Measurements from ENCODE around the gene CAMTA1.

Gene CAMTA1

GRCh38 chr1:7356079-7356478 is 570.8 kb downstream of the CAMTA1 start:
- Histone ChIP-seq H3K27ac (ENCODE audit: low read length) (no peak overlapping the region), H3K4me1 (ENCODE audit: control insufficient read depth in 1 of 2, insufficient read depth in 2 of 2, low read length in 2 of 2) (no peaks in the 10 kb centered on the region), H3K36me3 (ENCODE audit: control insufficient read depth in 1 of 2, insufficient read depth in 2 of 2, low read length in 2 of 2) (no peaks in the 10 kb centered on the region), H3K27me3 (ENCODE audit: low read depth, low read length) (no peaks in the 10 kb centered on the region), H3K4me3 (ENCODE audit: low read depth in 1 of 2, low read length in 2 of 2) (no peak overlapping the region), H3K9me3 (ENCODE audit: control insufficient read depth in 1 of 2, low read length in 2 of 2) (no peaks in the 10 kb centered on the region)

- Histone ChIP-seq H3K9me3 (ENCODE audit: control insufficient read depth in 1 of 2, low read length in 2 of 2) (no peaks in the 10 kb centered on the region), H3K36me3 (ENCODE audit: control insufficient read depth in 1 of 2, insufficient read depth in 2 of 2, low read length in 2 of 2) (no peaks in the 10 kb centered on the region), H3K27me3 (ENCODE audit: low read depth, low read length) (no peaks in the 10 kb centered on the region), H3K27ac (ENCODE audit: low read length) (no peak overlapping the region), H3K4me3 (ENCODE audit: low read depth in 1 of 2, low read length in 2 of 2) (no peak overlapping the region), H3K4me1 (ENCODE audit: control insufficient read depth in 1 of 2, insufficient read depth in 2 of 2, low read length in 2 of 2) (no peaks in the 10 kb centered on the region)
These were observed 573.2 kb downstream of the CAMTA1 start for GRCh38 chr1:7358425-7358824.

GRCh38 chr1:7360526-7360925 is 575.3 kb downstream of the CAMTA1 start:
- Histone ChIP-seq H3K4me1 (ENCODE audit: control insufficient read depth in 1 of 2, insufficient read depth in 2 of 2, low read length in 2 of 2) (no peaks in the 10 kb centered on the region), H3K27me3 (ENCODE audit: low read depth, low read length) (no peaks in the 10 kb centered on the region), H3K27ac (ENCODE audit: low read length) (no peak overlapping the region)

GRCh38 chr1:7362947-7363346 is 577.7 kb downstream of the CAMTA1 start:
- H3K27me3 ChIP-seq (ENCODE audit: low read depth, low read length), result no peaks in the 10 kb centered on the region
- no peaks in the 10 kb centered on the region for H3K9me3 ChIP-seq (ENCODE audit: control insufficient read depth in 1 of 2, low read length in 2 of 2)
- H3K4me3 ChIP-seq (ENCODE audit: low read depth in 1 of 2, low read length in 2 of 2), result no peak overlapping the region
- no peaks in the 10 kb centered on the region for H3K36me3 ChIP-seq (ENCODE audit: control insufficient read depth in 1 of 2, insufficient read depth in 2 of 2, low read length in 2 of 2)
- H3K4me1 ChIP-seq (ENCODE audit: control insufficient read depth in 1 of 2, insufficient read depth in 2 of 2, low read length in 2 of 2), result no peaks in the 10 kb centered on the region
- no peak overlapping the region for H3K27ac ChIP-seq (ENCODE audit: low read length)

More at GRCh38 chr1:7360526-7360925, 575.3 kb downstream of the CAMTA1 start:
- H3K36me3 ChIP-seq (ENCODE audit: control insufficient read depth in 1 of 2, insufficient read depth in 2 of 2, low read length in 2 of 2), result no peaks in the 10 kb centered on the region
- H3K9me3 ChIP-seq (ENCODE audit: control insufficient read depth in 1 of 2, low read length in 2 of 2), result no peaks in the 10 kb centered on the region
- H3K4me3 ChIP-seq (ENCODE audit: low read depth in 1 of 2, low read length in 2 of 2), result no peak overlapping the region

- H3K27ac ChIP-seq (ENCODE audit: low read length), result no peak overlapping the region
- H3K27me3 ChIP-seq (ENCODE audit: low read depth, low read length), result no peaks in the 10 kb centered on the region
- H3K9me3 ChIP-seq (ENCODE audit: control insufficient read depth in 1 of 2, low read length in 2 of 2), result no peaks in the 10 kb centered on the region
- H3K4me3 ChIP-seq (ENCODE audit: low read depth in 1 of 2, low read length in 2 of 2), result no peak overlapping the region
- H3K4me1 ChIP-seq (ENCODE audit: control insufficient read depth in 1 of 2, insufficient read depth in 2 of 2, low read length in 2 of 2), result no peaks in the 10 kb centered on the region
- H3K36me3 ChIP-seq (ENCODE audit: control insufficient read depth in 1 of 2, insufficient read depth in 2 of 2, low read length in 2 of 2), result no peaks in the 10 kb centered on the region
These were observed 578.2 kb downstream of the CAMTA1 start for GRCh38 chr1:7363450-7363849.

GRCh38 chr1:7365706-7366105 is 580.5 kb downstream of the CAMTA1 start:
- no peaks in the 10 kb centered on the region for H3K4me1 ChIP-seq (ENCODE audit: control insufficient read depth in 1 of 2, insufficient read depth in 2 of 2, low read length in 2 of 2)
- H3K27ac ChIP-seq (ENCODE audit: low read length), result no peak overlapping the region
- no peaks in the 10 kb centered on the region for H3K36me3 ChIP-seq (ENCODE audit: control insufficient read depth in 1 of 2, insufficient read depth in 2 of 2, low read length in 2 of 2)
- H3K4me3 ChIP-seq (ENCODE audit: low read depth in 1 of 2, low read length in 2 of 2), result no peak overlapping the region
- no peaks in the 10 kb centered on the region for H3K27me3 ChIP-seq (ENCODE audit: low read depth, low read length)
- no peaks in the 10 kb centered on the region for H3K9me3 ChIP-seq (ENCODE audit: control insufficient read depth in 1 of 2, low read length in 2 of 2)

GRCh38 chr1:7366286-7366954 is 581.2 kb downstream of the CAMTA1 start:
- Histone ChIP-seq H3K9me3 (ENCODE audit: control insufficient read depth in 1 of 2, low read length in 2 of 2) (no peaks in the 10 kb centered on the region), H3K4me1 (ENCODE audit: control insufficient read depth in 1 of 2, insufficient read depth in 2 of 2, low read length in 2 of 2) (no peaks in the 10 kb centered on the region), H3K27me3 (ENCODE audit: low read depth, low read length) (no peaks in the 10 kb centered on the region), H3K36me3 (ENCODE audit: control insufficient read depth in 1 of 2, insufficient read depth in 2 of 2, low read length in 2 of 2) (no peaks in the 10 kb centered on the region), H3K4me3 (ENCODE audit: low read depth in 1 of 2, low read length in 2 of 2) (no peak overlapping the region), H3K27ac (ENCODE audit: low read length) (no peak overlapping the region)

GRCh38 chr1:7366955-7367665 is 581.9 kb downstream of the CAMTA1 start:
- Histone ChIP-seq H3K4me3 (ENCODE audit: low read depth in 1 of 2, low read length in 2 of 2) (no peak overlapping the region), H3K9me3 (ENCODE audit: control insufficient read depth in 1 of 2, low read length in 2 of 2) (no peaks in the 10 kb centered on the region), H3K36me3 (ENCODE audit: control insufficient read depth in 1 of 2, insufficient read depth in 2 of 2, low read length in 2 of 2) (no peaks in the 10 kb centered on the region), H3K27me3 (ENCODE audit: low read depth, low read length) (no peaks in the 10 kb centered on the region), H3K27ac (ENCODE audit: low read length) (no peak overlapping the region), H3K4me1 (ENCODE audit: control insufficient read depth in 1 of 2, insufficient read depth in 2 of 2, low read length in 2 of 2) (no peaks in the 10 kb centered on the region)

GRCh38 chr1:7369866-7370265 is 584.6 kb downstream of the CAMTA1 start:
- Histone ChIP-seq H3K4me3 (ENCODE audit: low read depth in 1 of 2, low read length in 2 of 2) (no peak overlapping the region), H3K9me3 (ENCODE audit: control insufficient read depth in 1 of 2, low read length in 2 of 2) (no peaks in the 10 kb centered on the region), H3K4me1 (ENCODE audit: control insufficient read depth in 1 of 2, insufficient read depth in 2 of 2, low read length in 2 of 2) (no peaks in the 10 kb centered on the region), H3K27ac (ENCODE audit: low read length) (no peak overlapping the region), H3K36me3 (ENCODE audit: control insufficient read depth in 1 of 2, insufficient read depth in 2 of 2, low read length in 2 of 2) (no peaks in the 10 kb centered on the region), H3K27me3 (ENCODE audit: low read depth, low read length) (no peaks in the 10 kb centered on the region)

- no peaks in the 10 kb centered on the region for H3K9me3 ChIP-seq (ENCODE audit: control insufficient read depth in 1 of 2, low read length in 2 of 2)
- H3K4me1 ChIP-seq (ENCODE audit: control insufficient read depth in 1 of 2, insufficient read depth in 2 of 2, low read length in 2 of 2), result no peaks in the 10 kb centered on the region
- H3K4me3 ChIP-seq (ENCODE audit: low read depth in 1 of 2, low read length in 2 of 2), result no peak overlapping the region
- H3K36me3 ChIP-seq (ENCODE audit: control insufficient read depth in 1 of 2, insufficient read depth in 2 of 2, low read length in 2 of 2), result no peaks in the 10 kb centered on the region
- H3K27ac ChIP-seq (ENCODE audit: low read length), result no peak overlapping the region
- H3K27me3 ChIP-seq (ENCODE audit: low read depth, low read length), result no peaks in the 10 kb centered on the region
These were observed 586.7 kb downstream of the CAMTA1 start for GRCh38 chr1:7371926-7372325.

GRCh38 chr1:7372477-7373120 is 587.3 kb downstream of the CAMTA1 start:
- Histone ChIP-seq H3K27me3 (ENCODE audit: low read depth, low read length) (no peaks in the 10 kb centered on the region), H3K36me3 (ENCODE audit: control insufficient read depth in 1 of 2, insufficient read depth in 2 of 2, low read length in 2 of 2) (no peaks in the 10 kb centered on the region), H3K4me3 (ENCODE audit: low read depth in 1 of 2, low read length in 2 of 2) (no peak overlapping the region), H3K27ac (ENCODE audit: low read length) (no peak overlapping the region), H3K9me3 (ENCODE audit: control insufficient read depth in 1 of 2, low read length in 2 of 2) (no peaks in the 10 kb centered on the region), H3K4me1 (ENCODE audit: control insufficient read depth in 1 of 2, insufficient read depth in 2 of 2, low read length in 2 of 2) (no peaks in the 10 kb centered on the region)

All from muscle layer of duodenum (tissue), 2 donors.